ENCODE results near the gene TAS1R2. TPM values are rescaled to one million over a fixed set of nuclear protein-coding genes. Genes with fewer than 3 reads are reported as not detected.

TAS1R2 gene
- total RNA-seq, 1 experiment from 2014 or later: not detected

- WGBS (ENCODE audit: extremely low coverage, insufficient read length, low lambda C conversion rate): no CpG with 5 or more reads among the region's 6 CpGs
- H4K20me1 ChIP-seq (ENCODE audit: control insufficient read depth, insufficient read depth, insufficient read length): no peaks in the 10 kb centered on the region
Observed at GRCh38 chr1:18884727-18885126, 25.3 kb upstream of the TAS1R2 start.

More at GRCh38 chr1:18884727-18885126, 25.3 kb upstream of the TAS1R2 start:
- DNase-seq: no peak
- no peak overlapping the region for H3K14ac ChIP-seq (ENCODE audit: insufficient read depth, low read length)
- H3T11ph ChIP-seq (ENCODE audit: low read length): no peak overlapping the region
- no peak overlapping the region for H2AK5ac ChIP-seq (ENCODE audit: insufficient read length, low read length)
- H3K27me3 ChIP-seq (ENCODE audit: insufficient read depth, low read length): no peaks in the 10 kb centered on the region
- no peak for TF ChIP-seq CTCF (conservative IDR thresholded peaks at IDR 0.05)
- no peak overlapping the region for H2BK120ac ChIP-seq (ENCODE audit: low read depth, low read length, poor library complexity, severe bottlenecking)
- no peaks in the 10 kb centered on the region for H3K9me3 Mint-ChIP-seq
- peaks cover 4 to 21% (median 12%) of the 10 kb centered on the region in 3 experiments; a peak in 5 of 7 replicates for H3K36me3 Mint-ChIP-seq (ENCODE audit: insufficient read depth in 1 of 3, low read depth in 3 of 3)
- no peaks in the 10 kb centered on the region for H3K9me3 ChIP-seq (ENCODE audit: control insufficient read depth, low read depth, low read length)
- H2AFZ ChIP-seq (ENCODE audit: low read length): no peak overlapping the region
- H3K18ac ChIP-seq (ENCODE audit: insufficient read length, low read depth, low read length): no peak overlapping the region
- no peaks in the 10 kb centered on the region for H3K27me3 Mint-ChIP-seq (ENCODE audit: low read depth)
- no peaks in the 10 kb centered on the region for H3K23me2 ChIP-seq (ENCODE audit: insufficient read length, low read depth, low read length, poor library complexity, severe bottlenecking)
- H2BK5ac ChIP-seq (ENCODE audit: insufficient read length, low read length): no peak overlapping the region
- H2BK15ac ChIP-seq (ENCODE audit: low read depth, low read length): no peak overlapping the region
- no peak overlapping the region for H3K9ac ChIP-seq (ENCODE audit: extremely low read depth, insufficient read length, low read length)
- no peak overlapping the region for H2BK12ac ChIP-seq (ENCODE audit: insufficient read length, low read depth, low read length)
- H3K4me3 Mint-ChIP-seq: no peak overlapping the region
- H4K91ac ChIP-seq (ENCODE audit: insufficient read length, low read depth, low read length): no peak overlapping the region
- no peak overlapping the region for H3K27ac ChIP-seq (ENCODE audit: insufficient read length, low read depth, low read length)
- no peak overlapping the region for H3K23ac ChIP-seq (ENCODE audit: insufficient read length, low read depth, low read length)
- no peaks in the 10 kb centered on the region for H3K4me1 ChIP-seq (ENCODE audit: insufficient read depth, low read length)
- peak overlapping the region in 1 of 3 experiments; percentile 60; a peak in 1 of 7 replicates for H3K27ac Mint-ChIP-seq
- no peak overlapping the region for H2BK20ac ChIP-seq (ENCODE audit: low read depth, low read length, poor library complexity, severe bottlenecking)
- H3K79me2 ChIP-seq (ENCODE audit: insufficient read depth, low read length): no peaks in the 10 kb centered on the region
- H3K4me2 ChIP-seq (ENCODE audit: insufficient read depth, insufficient read length, low read length): no peak overlapping the region
- H4K5ac ChIP-seq (ENCODE audit: insufficient read length, low read depth, low read length): no peak overlapping the region
- H3K4me1 Mint-ChIP-seq: peaks cover 0 to 5% of the 10 kb centered on the region in 2 experiments; a peak in 2 of 4 replicates
- no peak overlapping the region for H3K56ac ChIP-seq (ENCODE audit: insufficient read length, low read depth, low read length)
- no peak overlapping the region for H3K4ac ChIP-seq (ENCODE audit: low read depth, low read length)
- H4K8ac ChIP-seq (replicated peaks; ENCODE audit: insufficient read length, low read depth, low read length): no peak overlapping the region
- no peaks in the 10 kb centered on the region for H3K79me1 ChIP-seq (ENCODE audit: insufficient read depth, low read depth, low read length, poor library complexity, severe bottlenecking)

All from H9 (cell line).